ENCODE measurements around the gene VLDLR.

GRCh38 chr9:2655411-2655901, 33.9 kb downstream of the VLDLR start:
- TF ChIP-seq CTCF (IDR thresholded peaks at IDR 0.05) (no peak), POLR2A (IDR thresholded peaks at IDR 0.05) (no peak)
